GM12878 (cell line): ENCODE data around the gene GRB10. TPM values are rescaled to one million over a fixed set of nuclear protein-coding genes. Genes with fewer than 3 reads are reported as not detected.

Experiments
- ATAC-seq: fragments of 200-7000 bp; cut with Tn5 transposase; 3 replicates; pipeline ENCODE4 v1.9.1; 2020; ENCODE audit warnings: mild to moderate bottlenecking, moderate library complexity
- BruUV-seq: library from RNA; stranded (reverse); fragments of 400-500 nt; replicated peaks from 2 replicates; lab custom pipeline; 2021; lab: Mats Ljungman, UMichigan
- CTCF ChIA-PET: fragments of 300-600 bp; sonication (Branson Sonifier 250); formaldehyde crosslinking; extraction: SDS; loops from one replicate; lab custom pipeline; 2021; ENCODE audit warnings: inconsistent platforms; lab: Yijun Ruan, JAX
- POLR2A ChIA-PET: fragments of 350-600 bp; formaldehyde crosslinking; extraction: SDS; loops from one replicate; lab custom pipeline; 2021; ENCODE audit warnings: inconsistent platforms; lab: Charles Lee
- RAD21 ChIA-PET: fragments of 300-600 bp; sonication (Branson Sonifier 250); formaldehyde crosslinking; loops from one replicate; lab custom pipeline; 2023; ENCODE audit warnings: antibody characterized with exemption; ENCODE audit not compliant: unreplicated experiment; lab: Charles Lee
- SMC1A ChIA-PET: fragments of 300-600 bp; sonication (Branson Sonifier 250); formaldehyde crosslinking; loops from one replicate; lab custom pipeline; 2023; ENCODE audit not compliant: unreplicated experiment, uncharacterized antibody; lab: Charles Lee
- DNase-seq: peaks from one replicate; pipeline ENCODE4 v3.0.0-alpha.2; 2011; ENCODE audit warnings: low read depth, low spot score
- FAIRE-seq: peaks from 3 replicates; lab custom pipeline; 2011; peaks lifted over from hg19 to GRCh38; lab: Jason Lieb, UNC
- H2AFZ ChIP-seq: 2 replicates; pipeline ENCODE4 v1.6.0; 2011; ENCODE audit warnings: low read depth, low read length, control low read depth; ENCODE audit not compliant: control insufficient read depth
- H3K27ac ChIP-seq: 2 replicates; pipeline ENCODE4 v1.5.1; 2011; ENCODE audit warnings: control low read depth; ENCODE audit not compliant: control insufficient read depth, insufficient read depth
- H3K27me3 ChIP-seq, 2 experiments: replicated peaks in 1 of 2; 2 replicates each; pipeline versions ENCODE4 v1.6.0 to v1.6.1; 2011; ENCODE audit warnings: low read length in 1 of 2; ENCODE audit not compliant: control insufficient read depth in 2 of 2, insufficient read depth in 2 of 2
- H3K36me3 ChIP-seq, 2 experiments: 2 replicates each; pipeline ENCODE4 v1.5.1; 2011; ENCODE audit warnings: low read length in 1 of 2; ENCODE audit not compliant: control insufficient read depth in 2 of 2, insufficient read depth in 2 of 2
- H3K4me1 ChIP-seq: 2 replicates; pipeline ENCODE4 v1.6.1; 2011; ENCODE audit warnings: mild to moderate bottlenecking, low read length, moderate library complexity, mixed read lengths; ENCODE audit not compliant: control insufficient read depth, insufficient read depth
- H3K4me2 ChIP-seq: 2 replicates; pipeline ENCODE4 v1.6.0; 2011; ENCODE audit warnings: control low read depth; ENCODE audit not compliant: control insufficient read depth, insufficient read depth
- H3K4me3 ChIP-seq: fragments of 200-600 bp; sonication (generic); 2 replicates; pipeline ENCODE4 v1.5.1; 2016
- H3K79me2 ChIP-seq: 2 replicates; pipeline ENCODE4 v1.6.0; 2011; ENCODE audit warnings: low read length; ENCODE audit not compliant: control insufficient read depth, insufficient read depth
- H3K9ac ChIP-seq: 2 replicates; pipeline ENCODE4 v1.8.0; 2011; ENCODE audit warnings: low read length, control low read depth, mixed read lengths; ENCODE audit not compliant: control insufficient read depth, insufficient read depth
- H3K9me3 ChIP-seq: replicated peaks from 3 replicates; pipeline ENCODE4 v1.5.1; 2011; ENCODE audit warnings: mild to moderate bottlenecking, low read length; ENCODE audit not compliant: control insufficient read depth, insufficient read depth
- H4K20me1 ChIP-seq: 2 replicates; pipeline ENCODE4 v1.6.0; 2011; ENCODE audit not compliant: control insufficient read depth, insufficient read depth
- ETV6 ChIP-seq, 2 experiments: fragments of 450-650 bp in 1 of 2; IDR thresholded peaks in 1 of 2; conservative IDR thresholded peaks in 1 of 2; 2 replicates each; pipeline ENCODE4 v1.6.1; 2014; ENCODE audit warnings: antibody characterized with exemption in 1 of 2, borderline replicate concordance in 1 of 2, low read depth in 1 of 2, mild to moderate bottlenecking in 1 of 2, moderate library complexity in 1 of 2
- HCFC1 ChIP-seq: fragments of 150-350 bp; IDR thresholded peaks from 2 replicates; pipeline ENCODE4 v1.6.1; 2014; ENCODE audit warnings: low read length
- IRF3 ChIP-seq: fragments of 450-650 bp; IDR thresholded peaks from 2 replicates; pipeline ENCODE4 v1.6.1; 2014; ENCODE audit warnings: mild to moderate bottlenecking
- USF1 ChIP-seq: IDR thresholded peaks from 2 replicates; pipeline ENCODE4 v1.6.1; 2011; ENCODE audit warnings: borderline replicate concordance, low read depth, mild to moderate bottlenecking, moderate library complexity, mixed read lengths, low read length; ENCODE audit not compliant: insufficient read depth; ENCODE audit errors: extremely low read length
- YY1 ChIP-seq: IDR thresholded peaks from 2 replicates; pipeline ENCODE4 v1.6.1; 2011; ENCODE audit warnings: low read depth, mild to moderate bottlenecking, low read length
- ZBTB4 ChIP-seq: fragments of 450-650 bp; formaldehyde crosslinking; IDR thresholded peaks from 2 replicates; pipeline ENCODE4 v1.4.0; 2022; ENCODE audit warnings: mild to moderate bottlenecking, moderate library complexity
- WGBS: methylation state at CpG from one replicate; pipeline ENCODE4 v1.1.6; 2016; ENCODE audit warnings: low lambda C conversion rate; ENCODE audit not compliant: insufficient replicate concordance, insufficient coverage; ENCODE audit errors: missing lambda C conversion rate; 5-methylcytosine and 5-hydroxymethylcytosine counted together
- in situ Hi-C: fragments of 300-500 bp; cut with MboI; formaldehyde crosslinking; loops from 9 replicates; pipeline ENCODE4 v1.14.3; 2018; ENCODE audit warnings: mixed read lengths
- intact Hi-C: fragments of 100-400 bp; cut with micrococcal nuclease; formaldehyde crosslinking; loops from one replicate; pipeline ENCODE4 v1.14.2; 2022; ENCODE audit not compliant: unreplicated experiment
- polyA plus RNA-seq, 11 experiments: library from polyadenylated mRNA; depleted of rRNA in 4 of 11; unstranded in 6 of 11; stranded (reverse) in 5 of 11; fragments of >200 nt; fragmentation: Nextera tagmentation in 4 of 11; fragmentation: Illumina TruSeq in 1 of 11; extraction: Ambion mirVana in 4 of 11; extraction: Trizol in 1 of 11; gene quantifications; 1 replicate in 1 of 11; 2 replicates in 10 of 11; pipeline versions ENCODE4 v1.2.1 to v1.2.3, GENCODE V29; 2011 to 2016; ENCODE audit warnings: inconsistent platforms in 2 of 11, missing spikeins in 2 of 11, low read depth in 1 of 11
- total RNA-seq, 4 experiments: library from RNA; depleted of rRNA in 3 of 4; stranded (reverse); fragments of >200 nt in 3 of 4; fragmentation: Illumina TruSeq in 1 of 4; extraction: Trizol in 1 of 4; gene quantifications; 2 replicates each; pipeline versions ENCODE4 v1.2.1 to v1.2.3, GENCODE V29; 2013 to 2021

Gene GRB10
- total and polyA plus RNA-seq, 10 of the 15 experiments (the other 5 are each of a cell fraction or from before 2014, with no cell fraction given), result 0.04 to 0.33 TPM; not detected in 8

GRCh38 chr7:50644586-50644985 is 138.1 kb downstream of the GRB10 start:
- RAD21 ChIA-PET, result no interaction called here
- in situ Hi-C loops, result no loop called here
- Histone ChIP-seq H3K79me2 (no peaks in the 10 kb centered on the region), H3K36me3 (no peaks in the 10 kb centered on the region), H3K9ac (no peak overlapping the region), H4K20me1 (no peaks in the 10 kb centered on the region), H2AFZ (no peak overlapping the region), H3K9me3 (no peaks in the 10 kb centered on the region), H3K4me3 (no peak overlapping the region), H3K27me3 (peaks cover 1 to 6% of the 10 kb centered on the region in 2 experiments; a peak in 1 of 4 replicates), H3K4me2 (no peak overlapping the region), H3K4me1 (no peaks in the 10 kb centered on the region), H3K27ac (no peak overlapping the region)
- ATAC-seq (no peak), DNase-seq (no peak), FAIRE-seq (no peak)
- BruUV-seq, result no TSS peak
- CTCF ChIA-PET, result interaction anchor here (1.7 kb wide), 1 partner anchor 11 kb away, joined by 7 read pairs; no protein-coding TSS in a partner anchor
- 49% methylated on average over 5 of the region's 5 CpGs for WGBS
- SMC1A ChIA-PET, result interaction anchor here (1.0 to 1.2 kb wide), 2 partner anchors 202 to 502 kb away, joined by 3 read pairs; no protein-coding TSS in a partner anchor
- TF ChIP-seq USF1 (no peak), ETV6 (conservative IDR thresholded peaks at IDR 0.05 in 1 of 2, IDR thresholded peaks at IDR 0.05 in 1 of 2; ENCODE audit: borderline replicate concordance in 1 of 2, low read depth in 1 of 2) (no peak)
- intact Hi-C loops, result no loop called here
- POLR2A ChIA-PET, result no interaction called here

DNA sequence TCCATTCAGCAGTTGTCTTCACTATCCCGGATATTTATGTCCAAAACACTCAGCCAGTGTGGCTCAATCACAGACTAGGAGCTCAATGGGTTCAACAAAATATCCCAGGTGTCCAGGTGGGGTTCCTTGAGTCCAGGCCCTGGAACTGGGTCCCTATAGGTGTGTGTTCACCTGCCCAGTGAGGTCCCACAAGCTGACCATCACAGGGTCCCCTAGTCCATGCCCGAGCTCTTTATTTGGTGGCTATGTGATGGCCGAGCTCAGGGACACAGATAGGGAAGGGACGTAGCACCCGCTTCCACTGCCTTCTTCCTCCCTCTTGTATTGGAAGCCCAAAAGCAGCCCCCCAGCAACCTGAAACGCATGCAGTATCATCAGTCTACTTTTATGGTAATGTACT is 138.6 kb downstream of the GRB10 start:
- WGBS, result 36% methylated on average over 6 of the region's 6 CpGs
- no peaks in the 10 kb centered on the region for H3K9me3 ChIP-seq
- ChIA-PET SMC1A (interaction anchor here (0.6 to 1.2 kb wide), 2 partner anchors 202 to 517 kb away, joined by 3 read pairs; no protein-coding TSS in a partner anchor), RAD21 (no interaction called here), POLR2A (no interaction called here), CTCF (interaction anchor here (1.7 kb wide), 1 partner anchor 10 kb away, joined by 7 read pairs; no protein-coding TSS in a partner anchor)
- no TSS peak for BruUV-seq
- H4K20me1 ChIP-seq, result no peaks in the 10 kb centered on the region
- FAIRE-seq (no peak), DNase-seq (no peak), ATAC-seq (no peak)
- H3K9ac ChIP-seq, result no peak overlapping the region
- intact Hi-C loops (no loop called here), in situ Hi-C loops (no loop called here)
- H3K79me2 ChIP-seq, result no peaks in the 10 kb centered on the region
- H3K36me3 ChIP-seq, result no peaks in the 10 kb centered on the region
- H3K27ac ChIP-seq, result no peak overlapping the region
- H3K4me3 ChIP-seq, result no peak overlapping the region
- no peak overlapping the region for H2AFZ ChIP-seq
- no peaks in the 10 kb centered on the region for H3K4me1 ChIP-seq
- no peak overlapping the region for H3K4me2 ChIP-seq
- peaks cover 1 to 5% of the 10 kb centered on the region in 2 experiments; a peak in 1 of 4 replicates for H3K27me3 ChIP-seq
- TF ChIP-seq YY1, result no peak
- no peak for TF ChIP-seq ZBTB4 (CRISPR knock-in tag)
- TF ChIP-seq IRF3, result no peak
- no peak for TF ChIP-seq HCFC1
